ENCODE results near the gene NUP62.

DNA sequence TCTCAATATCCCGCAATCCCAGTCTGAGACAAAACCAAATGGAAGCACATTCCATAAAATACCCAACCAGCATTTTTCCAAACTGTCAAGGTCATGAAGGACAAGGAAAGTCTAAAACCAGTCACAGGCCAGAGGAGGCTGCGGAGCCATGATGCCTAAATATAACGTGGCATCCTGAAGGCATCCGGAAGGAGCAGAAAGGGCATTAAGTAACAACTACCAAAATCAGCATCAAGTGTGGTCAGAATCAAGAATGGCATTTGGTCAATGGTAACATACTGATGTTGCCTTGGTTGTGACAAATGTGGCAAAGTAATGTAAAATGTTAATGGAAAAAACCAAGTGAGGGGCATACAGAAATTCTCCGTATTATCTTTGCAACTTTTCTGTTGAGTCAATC, 3.8 kb downstream of the NUP62 start:
- TF ChIP-seq POLR2A (IDR thresholded peaks at IDR 0.05; ENCODE audit: low read depth, low read length) (no peak), NFE2L2 (IDR thresholded peaks at IDR 0.05; ENCODE audit: low read depth, low read length) (no peak)
